Measurements from ENCODE around the gene ZBTB18. TPM values are rescaled to one million over a fixed set of nuclear protein-coding genes. Genes with fewer than 3 reads are reported as not detected.

Gene ZBTB18
- total RNA-seq, 2 donors from 2014 or later: 15.4 to 17.9 TPM

GRCh38 chr1:244029124-244029523 is 22.0 kb upstream of the ZBTB18 start:
- Histone ChIP-seq H3K4me1 (ENCODE audit: control insufficient read depth, insufficient read depth, low read length) (no peaks in the 10 kb centered on the region), H3K27ac (ENCODE audit: low read depth, low read length) (no peak overlapping the region), H3K9ac (ENCODE audit: extremely low read depth, low read length, poor library complexity, severe bottlenecking) (no peak overlapping the region), H3K4me3 (ENCODE audit: low read length) (no peak overlapping the region), H3K27me3 (ENCODE audit: control insufficient read depth, insufficient read depth, low read length, poor library complexity, severe bottlenecking) (no peaks in the 10 kb centered on the region), H3K9me3 (ENCODE audit: control insufficient read depth, low read length) (no peaks in the 10 kb centered on the region), H3K36me3 (ENCODE audit: control insufficient read depth, insufficient read depth, low read length) (no peaks in the 10 kb centered on the region)
- H3K4me1 Mint-ChIP-seq: no peaks in the 10 kb centered on the region
- no peak overlapping the region for H3K4me3 Mint-ChIP-seq
- peaks cover 6% of the 10 kb centered on the region for H3K9me3 Mint-ChIP-seq
- H3K36me3 Mint-ChIP-seq (ENCODE audit: low read depth): no peaks in the 10 kb centered on the region
- H3K27ac Mint-ChIP-seq: no peak overlapping the region
- H3K27me3 Mint-ChIP-seq (ENCODE audit: insufficient read depth): no peaks in the 10 kb centered on the region
- TF ChIP-seq, protein P1, sequence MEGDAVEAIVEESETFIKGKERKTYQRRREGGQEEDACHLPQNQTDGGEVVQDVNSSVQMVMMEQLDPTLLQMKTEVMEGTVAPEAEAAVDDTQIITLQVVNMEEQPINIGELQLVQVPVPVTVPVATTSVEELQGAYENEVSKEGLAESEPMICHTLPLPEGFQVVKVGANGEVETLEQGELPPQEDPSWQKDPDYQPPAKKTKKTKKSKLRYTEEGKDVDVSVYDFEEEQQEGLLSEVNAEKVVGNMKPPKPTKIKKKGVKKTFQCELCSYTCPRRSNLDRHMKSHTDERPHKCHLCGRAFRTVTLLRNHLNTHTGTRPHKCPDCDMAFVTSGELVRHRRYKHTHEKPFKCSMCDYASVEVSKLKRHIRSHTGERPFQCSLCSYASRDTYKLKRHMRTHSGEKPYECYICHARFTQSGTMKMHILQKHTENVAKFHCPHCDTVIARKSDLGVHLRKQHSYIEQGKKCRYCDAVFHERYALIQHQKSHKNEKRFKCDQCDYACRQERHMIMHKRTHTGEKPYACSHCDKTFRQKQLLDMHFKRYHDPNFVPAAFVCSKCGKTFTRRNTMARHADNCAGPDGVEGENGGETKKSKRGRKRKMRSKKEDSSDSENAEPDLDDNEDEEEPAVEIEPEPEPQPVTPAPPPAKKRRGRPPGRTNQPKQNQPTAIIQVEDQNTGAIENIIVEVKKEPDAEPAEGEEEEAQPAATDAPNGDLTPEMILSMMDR (conservative IDR thresholded peaks at IDR 0.05): no peak
- DNase-seq: no peak
- 89 to 90% methylated on average over 3 of the region's 3 CpGs for WGBS, 2 experiments (ENCODE audit: insufficient coverage in 1 of 2, insufficient read length in 1 of 2)

- Histone ChIP-seq H3K4me1 (ENCODE audit: control insufficient read depth, insufficient read depth, low read length) (no peaks in the 10 kb centered on the region), H3K27me3 (ENCODE audit: control insufficient read depth, insufficient read depth, low read length, poor library complexity, severe bottlenecking) (no peaks in the 10 kb centered on the region), H3K27ac (ENCODE audit: low read depth, low read length) (no peak overlapping the region), H3K36me3 (ENCODE audit: control insufficient read depth, insufficient read depth, low read length) (no peaks in the 10 kb centered on the region), H3K4me3 (ENCODE audit: low read length) (no peak overlapping the region), H3K9me3 (ENCODE audit: control insufficient read depth, low read length) (no peaks in the 10 kb centered on the region), H3K9ac (ENCODE audit: extremely low read depth, low read length, poor library complexity, severe bottlenecking) (no peak overlapping the region)
- Mint-ChIP-seq H3K36me3 (ENCODE audit: low read depth) (no peaks in the 10 kb centered on the region), H3K4me3 (no peak overlapping the region), H3K9me3 (peaks cover 6% of the 10 kb centered on the region), H3K27ac (no peak overlapping the region), H3K4me1 (no peaks in the 10 kb centered on the region), H3K27me3 (ENCODE audit: insufficient read depth) (no peaks in the 10 kb centered on the region)
- WGBS, 2 experiments (ENCODE audit: insufficient coverage in 1 of 2, insufficient read length in 1 of 2): 89 to 93% methylated on average over 4 to 13 of the region's 13 CpGs
- no peak for DNase-seq
- TF ChIP-seq, protein P1 (conservative IDR thresholded peaks at IDR 0.05): no peak
Observed at GRCh38 chr1:244030481-244031040, 20.5 kb upstream of the ZBTB18 start.

DNA sequence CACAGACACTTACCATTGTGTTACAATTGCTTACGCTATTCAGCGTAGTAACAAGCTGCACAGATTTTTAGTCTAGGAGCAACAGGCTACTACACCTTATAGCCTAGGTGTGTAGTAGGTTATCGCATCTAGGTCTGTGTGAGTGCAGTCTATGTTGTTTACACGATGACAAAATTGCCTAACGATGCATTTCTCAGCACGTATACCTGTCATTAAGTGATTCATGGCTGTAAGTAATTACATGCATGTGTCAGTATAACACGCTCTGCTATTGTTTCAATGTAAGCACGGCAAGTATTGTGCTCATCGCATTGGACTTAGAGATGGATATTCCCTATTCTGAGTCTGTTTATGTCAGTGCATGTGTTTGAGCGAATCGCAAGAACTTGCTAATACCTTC is 15.7 kb upstream of the ZBTB18 start:
- Histone ChIP-seq H3K9me3 (ENCODE audit: control insufficient read depth, low read length) (no peaks in the 10 kb centered on the region), H3K9ac (ENCODE audit: extremely low read depth, low read length, poor library complexity, severe bottlenecking) (no peak overlapping the region), H3K36me3 (ENCODE audit: control insufficient read depth, insufficient read depth, low read length) (no peaks in the 10 kb centered on the region), H3K4me1 (ENCODE audit: control insufficient read depth, insufficient read depth, low read length) (no peaks in the 10 kb centered on the region), H3K27me3 (ENCODE audit: control insufficient read depth, insufficient read depth, low read length, poor library complexity, severe bottlenecking) (no peaks in the 10 kb centered on the region), H3K4me3 (ENCODE audit: low read length) (no peak overlapping the region), H3K27ac (ENCODE audit: low read depth, low read length) (no peak overlapping the region)
- peaks cover 5% of the 10 kb centered on the region for H3K4me1 Mint-ChIP-seq
- TF ChIP-seq, protein P1 (conservative IDR thresholded peaks at IDR 0.05): no peak
- H3K4me3 Mint-ChIP-seq: no peak overlapping the region
- 93 to 99% methylated on average over 9 to 11 of the region's 11 CpGs for WGBS, 2 experiments (ENCODE audit: insufficient coverage in 1 of 2, insufficient read length in 1 of 2)
- H3K36me3 Mint-ChIP-seq (ENCODE audit: low read depth): no peaks in the 10 kb centered on the region
- H3K27me3 Mint-ChIP-seq (ENCODE audit: insufficient read depth): no peaks in the 10 kb centered on the region
- no peak overlapping the region for H3K27ac Mint-ChIP-seq
- H3K9me3 Mint-ChIP-seq: peaks cover 3% of the 10 kb centered on the region
- no peak for DNase-seq
